WTC11 (cell line): Measurements from ENCODE around the gene SRCIN1.
"Not testable (repeated sequence)": the region's sequence is repeated elsewhere in the genome, so short reads cannot be mapped to it uniquely, and the experiment has no call there.

Experiments used
- CBFB ChIP-seq: sonication (generic); formaldehyde crosslinking; IDR thresholded peaks from 2 replicates; pipeline ENCODE4 v1.8.1; 2022; ENCODE audit warnings: mild to moderate bottlenecking, low read depth, missing genetic modification reagents
- SP1 ChIP-seq: sonication (generic); formaldehyde crosslinking; conservative IDR thresholded peaks from 2 replicates; pipeline ENCODE4 v1.8.1; 2022; ENCODE audit warnings: missing genetic modification reagents
- TF ChIP-seq, protein P1 (sequence below): fragments of 200-600 bp; IDR thresholded peaks from 2 replicates; pipeline ENCODE4 v1.8.0; 2022; ENCODE audit warnings: antibody characterized with exemption
- TF ChIP-seq, protein P2 (sequence below): sonication (generic); formaldehyde crosslinking; IDR thresholded peaks from 2 replicates; pipeline ENCODE4 v1.8.1; 2023; ENCODE audit warnings: mild to moderate bottlenecking, missing genetic modification reagents, moderate library complexity

DNA sequence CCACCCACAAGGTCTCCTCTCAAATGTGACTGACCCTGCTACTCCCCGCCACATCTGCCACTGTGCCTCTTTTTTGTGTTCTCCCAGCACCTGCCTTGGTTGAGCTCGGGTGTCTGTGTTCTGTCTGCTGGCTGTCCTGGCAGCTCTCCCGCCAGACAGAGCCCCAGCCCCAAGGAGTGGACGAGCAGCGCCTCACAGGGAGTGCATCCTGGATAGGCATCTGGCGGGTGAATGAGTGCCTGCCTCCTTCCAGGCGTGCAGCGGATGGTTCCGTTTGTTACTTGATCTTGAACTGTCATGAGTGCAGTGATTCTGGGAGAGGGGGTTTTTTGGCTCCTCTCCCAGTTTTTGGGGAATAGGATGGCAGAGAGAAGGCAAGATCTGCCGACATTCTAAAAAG, 77.6 kb downstream of the SRCIN1 start:
- not testable (repeated sequence) for TF ChIP-seq SP1, CBFB (CRISPR knock-in tag)
- TF ChIP-seq, protein P1, sequence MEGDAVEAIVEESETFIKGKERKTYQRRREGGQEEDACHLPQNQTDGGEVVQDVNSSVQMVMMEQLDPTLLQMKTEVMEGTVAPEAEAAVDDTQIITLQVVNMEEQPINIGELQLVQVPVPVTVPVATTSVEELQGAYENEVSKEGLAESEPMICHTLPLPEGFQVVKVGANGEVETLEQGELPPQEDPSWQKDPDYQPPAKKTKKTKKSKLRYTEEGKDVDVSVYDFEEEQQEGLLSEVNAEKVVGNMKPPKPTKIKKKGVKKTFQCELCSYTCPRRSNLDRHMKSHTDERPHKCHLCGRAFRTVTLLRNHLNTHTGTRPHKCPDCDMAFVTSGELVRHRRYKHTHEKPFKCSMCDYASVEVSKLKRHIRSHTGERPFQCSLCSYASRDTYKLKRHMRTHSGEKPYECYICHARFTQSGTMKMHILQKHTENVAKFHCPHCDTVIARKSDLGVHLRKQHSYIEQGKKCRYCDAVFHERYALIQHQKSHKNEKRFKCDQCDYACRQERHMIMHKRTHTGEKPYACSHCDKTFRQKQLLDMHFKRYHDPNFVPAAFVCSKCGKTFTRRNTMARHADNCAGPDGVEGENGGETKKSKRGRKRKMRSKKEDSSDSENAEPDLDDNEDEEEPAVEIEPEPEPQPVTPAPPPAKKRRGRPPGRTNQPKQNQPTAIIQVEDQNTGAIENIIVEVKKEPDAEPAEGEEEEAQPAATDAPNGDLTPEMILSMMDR, result not testable (repeated sequence)
- TF ChIP-seq, protein P2, sequence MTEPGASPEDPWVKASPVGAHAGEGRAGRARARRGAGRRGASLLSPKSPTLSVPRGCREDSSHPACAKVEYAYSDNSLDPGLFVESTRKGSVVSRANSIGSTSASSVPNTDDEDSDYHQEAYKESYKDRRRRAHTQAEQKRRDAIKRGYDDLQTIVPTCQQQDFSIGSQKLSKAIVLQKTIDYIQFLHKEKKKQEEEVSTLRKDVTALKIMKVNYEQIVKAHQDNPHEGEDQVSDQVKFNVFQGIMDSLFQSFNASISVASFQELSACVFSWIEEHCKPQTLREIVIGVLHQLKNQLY, result not testable (repeated sequence)
